Brain microvascular endothelial cell (primary cell): Measurements from ENCODE around the gene CACNA1H.

Experiments
- DNase-seq: peaks from one replicate; pipeline ENCODE4 v3.0.0-alpha.2; 2020
- H3K27ac ChIP-seq: fragments of 250-450 bp; sonication (Bioruptor Pico); 2 replicates; pipeline ENCODE4 v1.5.1; 2020; ENCODE audit warnings: mild to moderate bottlenecking, moderate library complexity
- H3K27me3 ChIP-seq: fragments of 250-450 bp; sonication (Bioruptor Pico); replicated peaks from 2 replicates; pipeline ENCODE4 v1.5.1; 2020; ENCODE audit warnings: mild to moderate bottlenecking
- H3K36me3 ChIP-seq: fragments of 250-450 bp; sonication (Bioruptor Pico); replicated peaks from 2 replicates; pipeline ENCODE4 v1.5.1; 2020; ENCODE audit warnings: mild to moderate bottlenecking
- H3K4me3 ChIP-seq: 2 replicates; pipeline ENCODE4 v1.5.1; 2011; ENCODE audit warnings: low read depth, mild to moderate bottlenecking, control low read depth, low read length, moderate library complexity
- in situ Hi-C: cut with HindIII; loops from 2 replicates; pipeline ENCODE4 v1.10.0; 2017; ENCODE audit warnings: low sequenced_read_pairs, low pct_ligation_motif_present
- TF ChIP-seq, protein P1 (sequence below): IDR thresholded peaks from 2 replicates; pipeline ENCODE4 v1.5.1; 2011; ENCODE audit warnings: low read depth, mild to moderate bottlenecking, moderate library complexity, low read length, control low read depth, inconsistent platforms; ENCODE audit errors: missing control alignments

The CACNA1H gene

GRCh38 chr16:1145383-1146100, 7.4 kb upstream of the CACNA1H start:
- no peak overlapping the region for H3K27ac ChIP-seq
- no peak for DNase-seq
- no peaks in the 10 kb centered on the region for H3K27me3 ChIP-seq
- no peaks in the 10 kb centered on the region for H3K36me3 ChIP-seq
- in situ Hi-C loops: no loop called here
- no peak overlapping the region for H3K4me3 ChIP-seq
- TF ChIP-seq, protein P1, sequence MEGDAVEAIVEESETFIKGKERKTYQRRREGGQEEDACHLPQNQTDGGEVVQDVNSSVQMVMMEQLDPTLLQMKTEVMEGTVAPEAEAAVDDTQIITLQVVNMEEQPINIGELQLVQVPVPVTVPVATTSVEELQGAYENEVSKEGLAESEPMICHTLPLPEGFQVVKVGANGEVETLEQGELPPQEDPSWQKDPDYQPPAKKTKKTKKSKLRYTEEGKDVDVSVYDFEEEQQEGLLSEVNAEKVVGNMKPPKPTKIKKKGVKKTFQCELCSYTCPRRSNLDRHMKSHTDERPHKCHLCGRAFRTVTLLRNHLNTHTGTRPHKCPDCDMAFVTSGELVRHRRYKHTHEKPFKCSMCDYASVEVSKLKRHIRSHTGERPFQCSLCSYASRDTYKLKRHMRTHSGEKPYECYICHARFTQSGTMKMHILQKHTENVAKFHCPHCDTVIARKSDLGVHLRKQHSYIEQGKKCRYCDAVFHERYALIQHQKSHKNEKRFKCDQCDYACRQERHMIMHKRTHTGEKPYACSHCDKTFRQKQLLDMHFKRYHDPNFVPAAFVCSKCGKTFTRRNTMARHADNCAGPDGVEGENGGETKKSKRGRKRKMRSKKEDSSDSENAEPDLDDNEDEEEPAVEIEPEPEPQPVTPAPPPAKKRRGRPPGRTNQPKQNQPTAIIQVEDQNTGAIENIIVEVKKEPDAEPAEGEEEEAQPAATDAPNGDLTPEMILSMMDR: no peak

DNA sequence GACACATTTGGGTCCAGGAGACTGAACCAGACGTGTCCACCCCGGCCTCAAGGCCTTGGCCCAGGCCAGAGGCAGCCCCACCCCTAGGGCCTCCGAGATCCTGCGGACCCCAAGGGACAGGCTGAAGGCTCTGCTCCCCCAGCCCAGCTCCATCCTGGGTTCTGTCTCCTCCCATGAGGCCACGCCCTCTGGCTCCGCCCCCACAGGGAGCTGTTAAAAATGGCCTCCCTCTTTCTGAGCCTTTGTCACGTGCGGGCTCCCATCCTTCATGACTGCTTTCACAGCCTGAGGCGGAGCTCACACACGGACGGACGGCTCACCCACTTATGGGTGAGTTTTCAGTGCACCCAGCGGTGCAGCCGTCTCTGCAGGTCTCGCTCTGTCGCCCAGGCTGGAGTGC, 6.5 kb upstream of the CACNA1H start:
- H3K27ac ChIP-seq: no peak overlapping the region
- in situ Hi-C loops: no loop called here
- H3K4me3 ChIP-seq: no peak overlapping the region
- no peaks in the 10 kb centered on the region for H3K27me3 ChIP-seq
- DNase-seq: no peak
- TF ChIP-seq, protein P1: no peak
- no peaks in the 10 kb centered on the region for H3K36me3 ChIP-seq

DNA sequence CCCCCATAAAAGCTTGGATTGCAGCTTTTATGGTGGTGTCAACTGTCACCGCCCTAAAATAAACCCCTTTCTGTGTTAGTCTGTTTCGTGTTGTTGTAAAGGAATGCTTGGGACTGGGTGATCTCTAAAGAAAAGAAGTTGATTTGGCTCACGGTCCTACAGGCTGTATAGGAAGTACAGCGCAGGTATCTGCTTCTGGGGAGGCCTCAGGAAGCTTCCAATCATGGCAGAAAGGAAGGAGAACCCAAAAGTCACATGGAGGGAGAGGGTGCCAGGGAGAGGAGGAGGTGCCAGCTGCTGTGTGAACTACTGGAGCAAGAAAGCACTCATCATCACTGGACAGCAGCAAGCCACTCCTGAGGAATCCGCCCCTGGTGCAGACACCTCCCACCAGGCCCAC, 5.9 kb upstream of the CACNA1H start:
- Histone ChIP-seq H3K27ac (no peak overlapping the region), H3K4me3 (no peak overlapping the region), H3K27me3 (no peaks in the 10 kb centered on the region), H3K36me3 (no peaks in the 10 kb centered on the region)
- in situ Hi-C loops: no loop called here
- DNase-seq: no peak
- TF ChIP-seq, protein P1: no peak

GRCh38 chr16:1149101-1149636, 3.7 kb upstream of the CACNA1H start:
- no peak for DNase-seq
- in situ Hi-C loops: no loop called here
- TF ChIP-seq, protein P1: no peak
- H3K4me3 ChIP-seq: no peak overlapping the region
- H3K27ac ChIP-seq: no peak overlapping the region
- no peaks in the 10 kb centered on the region for H3K36me3 ChIP-seq
- no peaks in the 10 kb centered on the region for H3K27me3 ChIP-seq

DNA sequence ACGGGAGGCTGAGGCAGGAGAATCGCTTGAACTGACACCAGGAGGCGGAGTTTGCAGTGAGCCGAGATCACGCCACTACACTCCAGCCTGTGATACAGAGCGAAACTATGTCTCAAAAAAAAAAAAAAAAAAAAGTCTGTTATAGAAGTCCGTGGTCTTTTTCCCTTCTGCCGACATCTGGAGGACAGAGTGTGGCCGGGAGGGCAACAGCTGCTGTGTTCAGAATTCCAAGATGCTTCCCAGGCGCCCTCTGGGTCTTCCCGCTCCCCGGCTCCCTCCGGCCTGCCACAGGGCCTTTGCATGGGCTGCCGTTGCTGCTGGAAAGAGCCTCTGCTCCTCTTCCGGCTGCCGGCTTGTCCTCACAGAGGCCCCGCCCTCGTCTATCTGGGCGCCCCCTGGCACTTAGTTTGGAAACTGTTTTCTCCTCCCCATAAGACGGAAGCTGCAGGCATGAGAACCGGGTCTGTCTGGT, 2.4 kb upstream of the CACNA1H start:
- Histone ChIP-seq H3K4me3 (no peak overlapping the region), H3K27me3 (no peaks in the 10 kb centered on the region), H3K27ac (peak overlapping the region; percentile 40), H3K36me3 (no peaks in the 10 kb centered on the region)
- peak; percentile 54 for DNase-seq
- in situ Hi-C loops: no loop called here
- TF ChIP-seq, protein P1: no peak
